Epithelial cell of proximal tubule (primary cell): ENCODE measurements around the gene RNF26. TPM values are rescaled to one million over a fixed set of nuclear protein-coding genes. Genes with fewer than 3 reads are reported as not detected.
A peak's percentile ranks its signal among the peaks of the same experiment; 100 is the strongest.

Experiments used
- DNase-seq: peaks from one replicate; pipeline ENCODE4 v3.0.0-alpha.2; 2011; ENCODE audit warnings: low read depth
- H3K4me3 ChIP-seq: 2 replicates; pipeline ENCODE4 v1.5.1; 2011; ENCODE audit warnings: low read depth, mild to moderate bottlenecking, low read length
- total RNA-seq: library from RNA; depleted of rRNA; stranded (reverse); fragments of >200 nt; gene quantifications from 2 replicates; pipeline ENCODE4 v1.2.3, GENCODE V29; 2015
- TF ChIP-seq, protein P1 (sequence below): conservative IDR thresholded peaks from 2 replicates; pipeline ENCODE4 v1.5.1; 2012; ENCODE audit warnings: low read depth, mild to moderate bottlenecking, low read length

The RNF26 gene
- total RNA-seq, 1 donor from 2014 or later = 18.6 TPM

DNA sequence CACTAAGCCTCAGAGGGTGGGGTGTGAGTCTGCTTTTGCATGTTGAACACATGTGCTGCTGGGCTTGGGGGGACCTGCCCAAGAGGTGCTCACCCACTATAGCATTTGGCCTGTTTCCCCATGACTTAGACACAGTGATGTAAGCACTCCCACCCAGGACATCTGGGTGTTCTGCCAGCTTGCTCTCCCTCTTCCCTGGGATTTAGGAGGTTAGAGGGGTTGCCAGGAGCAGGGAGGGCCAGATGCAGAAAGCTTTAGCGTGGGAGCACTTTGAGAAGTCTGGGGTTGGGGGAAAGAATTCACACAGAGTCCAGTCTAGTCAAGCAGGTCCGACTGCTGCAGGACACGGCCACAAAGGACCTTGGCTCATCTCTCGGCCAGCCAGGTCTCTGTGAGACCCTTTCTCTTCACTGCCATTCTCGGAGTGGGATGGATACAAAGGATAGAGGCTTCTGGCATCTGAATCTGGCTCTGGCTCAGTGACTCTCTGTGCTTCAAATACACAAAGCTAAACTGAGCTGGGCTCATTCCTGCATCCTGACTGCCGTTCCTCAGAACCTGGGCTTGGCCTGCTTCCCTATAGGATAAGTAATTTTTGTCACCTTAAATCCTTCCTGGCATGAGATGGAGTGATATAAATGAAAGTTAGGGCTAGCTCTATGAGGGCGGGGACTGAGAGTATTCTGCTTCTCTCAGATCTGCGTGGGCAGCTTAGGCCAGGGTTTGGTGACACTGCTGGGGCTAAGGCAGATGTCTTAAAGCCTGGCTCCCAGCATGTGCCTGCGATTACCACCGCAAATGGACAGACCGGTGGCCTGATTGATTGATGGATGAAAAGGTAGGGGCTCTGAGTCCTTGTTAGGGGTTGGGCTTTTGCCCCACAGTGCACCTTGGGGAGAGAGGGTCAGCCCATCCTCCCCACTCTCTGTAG is 32.6 kb downstream of the RNF26 start:
- no peak for DNase-seq
- no peak overlapping the region for H3K4me3 ChIP-seq
- TF ChIP-seq, protein P1, sequence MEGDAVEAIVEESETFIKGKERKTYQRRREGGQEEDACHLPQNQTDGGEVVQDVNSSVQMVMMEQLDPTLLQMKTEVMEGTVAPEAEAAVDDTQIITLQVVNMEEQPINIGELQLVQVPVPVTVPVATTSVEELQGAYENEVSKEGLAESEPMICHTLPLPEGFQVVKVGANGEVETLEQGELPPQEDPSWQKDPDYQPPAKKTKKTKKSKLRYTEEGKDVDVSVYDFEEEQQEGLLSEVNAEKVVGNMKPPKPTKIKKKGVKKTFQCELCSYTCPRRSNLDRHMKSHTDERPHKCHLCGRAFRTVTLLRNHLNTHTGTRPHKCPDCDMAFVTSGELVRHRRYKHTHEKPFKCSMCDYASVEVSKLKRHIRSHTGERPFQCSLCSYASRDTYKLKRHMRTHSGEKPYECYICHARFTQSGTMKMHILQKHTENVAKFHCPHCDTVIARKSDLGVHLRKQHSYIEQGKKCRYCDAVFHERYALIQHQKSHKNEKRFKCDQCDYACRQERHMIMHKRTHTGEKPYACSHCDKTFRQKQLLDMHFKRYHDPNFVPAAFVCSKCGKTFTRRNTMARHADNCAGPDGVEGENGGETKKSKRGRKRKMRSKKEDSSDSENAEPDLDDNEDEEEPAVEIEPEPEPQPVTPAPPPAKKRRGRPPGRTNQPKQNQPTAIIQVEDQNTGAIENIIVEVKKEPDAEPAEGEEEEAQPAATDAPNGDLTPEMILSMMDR = no peak

DNA sequence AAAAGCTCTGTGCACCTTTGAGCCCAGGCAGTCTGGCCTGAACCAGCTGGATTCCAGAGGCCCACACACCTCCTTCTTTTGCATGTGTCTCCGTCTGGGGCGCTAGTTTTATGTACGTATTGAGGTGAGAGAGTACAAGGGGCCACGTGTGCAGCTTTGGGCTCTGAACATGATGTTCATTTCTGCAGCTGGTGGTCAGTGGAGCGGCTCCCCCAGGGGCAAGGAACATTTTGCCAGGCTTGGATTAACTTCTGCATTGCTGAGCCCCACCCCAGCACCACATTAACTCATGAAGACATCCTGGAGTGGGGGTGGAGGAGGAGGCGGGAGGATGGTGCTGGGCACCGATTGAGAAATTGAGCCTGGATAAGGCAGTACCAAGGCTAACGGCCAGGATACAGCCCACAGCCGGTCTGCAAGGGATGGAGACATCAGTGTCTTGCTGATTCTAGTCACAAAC is 33.4 kb downstream of the RNF26 start:
- no peak for DNase-seq
- no peak overlapping the region for H3K4me3 ChIP-seq
- TF ChIP-seq, protein P1 = no peak

DNA sequence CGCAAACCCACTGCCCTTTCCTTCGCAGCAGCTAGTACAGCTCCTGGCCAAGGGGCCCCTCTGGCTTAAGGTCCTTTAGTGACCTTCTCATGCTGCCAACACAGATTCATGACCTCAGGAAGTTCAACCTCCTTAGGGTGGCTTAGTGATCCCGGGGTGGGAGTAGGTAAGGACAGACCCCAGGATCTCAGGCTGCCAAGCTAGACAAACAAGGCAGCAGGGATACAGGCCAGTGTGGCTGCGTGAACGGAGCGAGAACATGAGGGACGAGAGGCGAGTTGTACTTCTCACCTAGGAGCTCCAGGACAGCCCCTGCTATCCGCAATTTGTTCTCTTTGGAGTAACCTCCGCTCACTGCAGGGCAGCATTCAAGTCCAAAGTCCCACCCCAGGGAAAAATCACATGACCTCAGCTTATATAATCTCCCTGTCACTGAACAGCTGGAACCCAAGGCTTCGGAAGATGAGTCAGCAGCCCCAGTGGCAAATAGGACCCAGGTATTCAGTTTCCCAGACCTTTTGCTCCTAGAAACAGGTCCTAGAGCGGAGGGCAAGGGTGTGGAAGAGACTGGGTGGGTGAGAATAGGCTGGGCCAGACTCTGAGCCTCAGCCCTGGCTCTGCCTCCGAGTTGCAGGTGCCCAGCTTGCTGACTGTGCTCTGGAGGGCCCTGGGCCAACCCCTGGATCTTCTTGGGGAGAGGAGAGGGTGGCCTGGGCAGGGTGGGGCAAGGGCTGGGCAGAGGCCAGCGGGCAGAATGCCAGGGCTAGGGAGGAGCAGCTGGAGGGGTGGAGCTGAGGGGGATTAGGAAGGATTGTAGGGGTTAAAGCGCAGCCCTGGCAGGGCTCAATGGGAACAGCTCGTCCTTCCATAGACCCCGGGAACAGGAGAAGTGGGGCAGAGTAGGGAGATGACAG is 34.1 kb downstream of the RNF26 start:
- DNase-seq = no peak
- peak overlapping the region; percentile 13 for H3K4me3 ChIP-seq
- TF ChIP-seq, protein P1 = no peak

DNA sequence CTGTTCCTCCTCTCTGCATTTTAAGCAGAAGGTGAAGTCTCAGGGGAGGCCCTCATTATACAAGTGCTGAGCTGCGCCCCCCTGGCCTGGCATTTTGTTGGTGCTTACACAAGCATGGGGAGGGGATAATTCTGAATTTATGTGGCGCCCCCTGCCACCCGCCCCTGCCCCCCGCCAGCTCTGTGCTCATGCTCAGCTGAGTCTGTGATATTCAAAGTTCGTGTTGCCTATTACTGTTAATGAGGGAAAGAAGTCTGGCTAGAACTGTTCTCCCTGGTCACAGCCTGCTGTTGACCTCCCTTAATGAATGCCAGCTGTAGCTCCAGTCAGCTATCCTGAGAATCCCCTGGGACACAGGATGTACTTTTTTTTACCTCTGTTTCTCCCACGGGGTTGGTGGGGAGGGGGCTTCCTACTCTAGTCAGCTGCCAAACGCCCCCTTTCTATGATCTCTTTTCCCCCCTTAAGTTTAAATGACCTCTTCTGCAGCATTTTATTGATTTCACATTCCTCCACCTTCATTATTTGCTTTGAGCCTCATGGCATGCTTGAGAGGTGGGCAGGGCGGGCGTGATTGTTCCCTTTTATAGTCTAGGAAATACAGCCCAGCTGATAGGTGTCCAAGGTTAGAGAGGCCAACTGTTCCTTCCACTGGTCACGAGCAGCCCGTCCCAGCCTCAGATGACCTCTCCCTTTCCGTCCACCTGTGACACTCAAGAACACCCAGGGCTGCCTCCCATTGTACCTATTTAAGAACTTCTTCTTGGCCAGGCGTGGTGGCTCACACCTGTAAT is 35.0 kb downstream of the RNF26 start:
- no peak overlapping the region for H3K4me3 ChIP-seq
- TF ChIP-seq, protein P1 = no peak
- no peak for DNase-seq

DNA sequence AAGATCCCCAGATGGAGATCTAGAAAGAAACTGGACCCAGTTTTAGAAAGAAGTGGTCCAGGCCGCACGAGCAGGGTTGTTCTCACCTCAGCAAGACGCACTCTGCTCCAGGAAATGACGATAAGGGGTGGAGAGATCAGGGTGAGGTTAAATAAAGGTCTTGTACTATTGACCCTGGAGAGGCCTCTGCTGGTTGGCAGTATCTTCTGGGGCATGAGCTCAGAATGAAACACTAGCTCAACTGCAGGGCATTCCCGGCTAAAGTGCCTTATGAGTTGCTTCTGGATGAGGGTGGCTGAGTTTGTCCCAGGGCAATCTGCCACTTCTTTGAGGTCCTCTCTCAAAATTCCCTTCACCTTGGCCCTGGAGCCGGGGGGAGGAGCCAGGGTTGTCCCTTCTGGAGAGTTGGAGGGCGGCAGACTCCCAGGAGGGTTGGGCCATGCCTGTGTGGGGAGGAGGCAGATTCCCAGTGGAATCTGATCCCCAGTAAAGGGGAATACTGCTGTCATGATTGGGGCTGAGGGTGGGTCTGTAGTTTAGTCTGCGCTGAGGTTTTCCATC is 36.2 kb downstream of the RNF26 start:
- no peak overlapping the region for H3K4me3 ChIP-seq
- DNase-seq = no peak
- TF ChIP-seq, protein P1 = no peak

- no peak overlapping the region for H3K4me3 ChIP-seq
- no peak for DNase-seq
- TF ChIP-seq, protein P1 = no peak
Measured at GRCh38 chr11:119371067-119371601, 36.8 kb downstream of the RNF26 start.
